Fibroblast of skin of left biceps (primary cell): ENCODE measurements around the gene TWIST2.
A peak's percentile ranks its signal among the peaks of the same experiment; 100 is the strongest.

ENCODE experiments used
- DNase-seq, 2 experiments: peaks; one replicate each; pipeline ENCODE4 v3.0.0-alpha.2; 2013; ENCODE audit warnings: low read depth in 2 of 2

The TWIST2 gene

DNA sequence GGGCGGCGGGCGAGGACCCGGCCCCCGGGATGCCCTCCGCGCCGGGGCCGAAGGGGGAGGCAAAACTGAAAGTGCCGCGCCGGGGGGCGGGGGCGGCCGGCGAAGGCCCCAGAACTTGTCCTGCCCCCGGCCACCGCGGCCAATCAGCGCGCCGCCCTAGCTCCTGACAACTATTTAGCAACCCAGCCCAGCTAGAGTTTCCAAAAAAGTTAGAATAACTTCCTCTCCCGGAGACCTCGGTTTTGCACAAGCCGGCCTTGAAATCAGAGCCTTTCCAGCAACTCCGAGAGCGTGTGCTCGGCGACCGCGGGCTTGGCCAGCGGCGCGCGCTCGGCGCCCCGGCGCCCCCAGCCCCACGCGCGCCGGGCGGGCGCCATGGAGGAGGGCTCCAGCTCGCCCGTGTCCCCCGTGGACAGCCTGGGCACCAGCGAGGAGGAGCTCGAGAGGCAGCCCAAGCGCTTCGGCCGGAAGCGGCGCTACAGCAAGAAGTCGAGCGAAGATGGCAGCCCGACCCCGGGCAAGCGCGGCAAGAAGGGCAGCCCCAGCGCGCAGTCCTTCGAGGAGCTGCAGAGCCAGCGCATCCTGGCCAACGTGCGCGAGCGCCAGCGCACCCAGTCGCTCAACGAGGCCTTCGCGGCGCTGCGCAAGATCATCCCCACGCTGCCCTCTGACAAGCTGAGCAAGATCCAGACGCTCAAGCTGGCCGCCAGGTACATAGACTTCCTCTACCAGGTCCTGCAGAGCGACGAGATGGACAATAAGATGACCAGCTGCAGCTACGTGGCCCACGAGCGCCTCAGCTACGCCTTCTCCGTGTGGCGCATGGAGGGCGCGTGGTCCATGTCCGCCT lies at the start of gene TWIST2:
TSS of gene TWIST2 (plus strand) at position 245 of the 850 bp plus-strand sequence. CDS start at position 376, 131 bp downstream.
- peak; percentile 94 to 95 for DNase-seq

DNA sequence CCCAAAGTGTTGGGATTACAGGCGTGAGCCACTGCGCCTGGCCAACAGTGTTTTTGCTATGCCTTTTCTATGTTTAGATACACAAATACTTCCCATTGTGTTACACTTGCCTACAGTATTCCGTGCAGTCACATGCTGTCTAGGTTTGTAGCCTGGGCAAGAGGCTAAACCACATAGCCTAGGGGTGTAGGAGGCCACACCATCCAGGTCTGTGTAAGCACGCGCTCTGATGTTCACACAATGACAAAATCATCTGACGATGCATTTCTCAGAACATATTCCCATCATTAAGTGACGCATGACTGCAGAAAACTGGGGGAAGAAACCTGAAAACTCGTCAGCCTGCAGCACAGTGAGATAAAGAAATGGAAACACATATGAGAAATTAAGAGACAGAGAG lies 46.1 kb upstream of the TWIST2 start:
- no peak for DNase-seq

DNA sequence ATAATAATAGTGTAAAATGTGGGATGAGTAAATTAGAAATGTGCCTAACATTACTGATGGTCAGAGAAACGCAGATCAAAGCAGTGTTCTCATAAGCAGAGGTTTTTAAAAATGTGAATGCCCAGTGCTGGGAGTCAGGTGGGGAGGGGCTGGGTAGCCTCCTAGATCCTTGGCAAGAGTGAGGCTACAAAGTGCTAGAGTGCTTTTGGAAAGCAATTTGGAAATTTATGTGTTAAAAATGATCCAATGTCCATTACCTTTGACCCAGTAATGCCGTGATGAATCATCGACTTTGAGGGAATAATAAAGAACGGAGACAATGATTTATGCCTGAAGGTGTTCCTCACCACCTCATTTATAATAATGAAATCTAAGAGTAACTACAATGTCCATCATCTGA lies 44.9 kb upstream of the TWIST2 start:
- DNase-seq, result no peak

GRCh38 chr2:238803996-238804870 lies 43.7 kb upstream of the TWIST2 start:
- no peak for DNase-seq

- no peak for DNase-seq
Measured at GRCh38 chr2:238808761-238809160, 39.1 kb upstream of the TWIST2 start.

DNA sequence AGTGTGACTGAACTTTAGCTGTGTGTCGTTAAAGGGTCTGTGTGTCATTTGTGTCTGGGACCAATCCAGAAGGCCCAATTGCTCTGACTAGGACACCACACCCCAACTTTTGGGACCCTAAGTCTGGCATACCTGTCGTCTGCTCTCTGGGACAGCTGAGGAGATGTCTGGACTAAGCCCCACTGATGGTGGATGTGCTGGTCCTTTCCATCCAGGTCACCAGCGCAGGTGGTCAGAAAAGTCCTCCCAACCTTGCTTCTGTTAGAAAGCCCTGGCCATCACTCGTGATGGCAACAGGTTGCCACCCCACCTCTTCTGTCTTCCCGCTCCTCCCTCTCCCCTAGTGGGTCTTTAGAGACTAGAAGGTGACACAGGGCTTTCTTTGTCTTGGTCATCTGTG lies 37.6 kb upstream of the TWIST2 start:
- DNase-seq, result no peak

GRCh38 chr2:238811293-238811692 lies 36.6 kb upstream of the TWIST2 start:
- DNase-seq, result no peak

- DNase-seq, result peak; percentile 68 to 70
Measured at GRCh38 chr2:238811759-238812158, 36.1 kb upstream of the TWIST2 start.

DNA sequence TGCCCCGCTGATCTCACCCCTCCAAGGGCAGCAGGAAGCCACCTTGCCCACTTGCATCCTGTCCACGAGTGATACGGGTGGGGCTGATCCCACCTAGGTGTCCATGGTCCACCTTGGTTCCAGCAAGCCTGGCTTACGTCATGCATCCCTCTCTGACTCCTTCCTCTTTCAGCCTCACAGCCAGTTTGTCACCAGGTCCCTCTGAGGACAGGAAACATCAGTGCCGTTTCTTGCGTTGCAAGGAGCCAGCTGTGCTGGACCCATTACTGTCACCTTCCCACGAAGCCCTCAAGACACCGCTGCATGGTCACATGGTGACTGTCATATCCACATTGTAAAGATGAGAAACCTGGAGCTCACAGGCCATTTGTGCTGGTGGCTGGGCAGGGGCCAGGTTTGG lies 34.8 kb upstream of the TWIST2 start:
- no peak for DNase-seq

GRCh38 chr2:238814815-238815214 lies 33.1 kb upstream of the TWIST2 start:
- DNase-seq, result no peak

DNA sequence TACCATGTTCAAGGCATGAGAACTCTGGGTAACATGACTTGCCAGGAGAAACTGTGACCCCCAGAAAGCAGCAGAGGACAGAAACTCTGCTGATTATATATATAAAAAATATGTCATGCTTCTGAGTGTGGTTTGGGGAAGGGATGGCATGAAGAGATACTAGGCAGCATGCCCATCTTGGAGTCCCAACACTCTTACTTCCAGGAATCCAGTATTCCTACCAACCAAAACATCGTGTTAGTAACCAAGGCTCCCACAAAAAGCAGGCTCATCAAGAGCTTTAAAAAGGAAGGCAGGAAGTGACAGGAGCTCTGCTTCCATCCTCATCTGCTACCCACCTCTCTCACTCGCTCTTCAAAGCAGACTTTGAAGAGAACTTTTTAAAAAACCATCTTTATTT lies 31.6 kb upstream of the TWIST2 start:
- DNase-seq, result no peak

DNA sequence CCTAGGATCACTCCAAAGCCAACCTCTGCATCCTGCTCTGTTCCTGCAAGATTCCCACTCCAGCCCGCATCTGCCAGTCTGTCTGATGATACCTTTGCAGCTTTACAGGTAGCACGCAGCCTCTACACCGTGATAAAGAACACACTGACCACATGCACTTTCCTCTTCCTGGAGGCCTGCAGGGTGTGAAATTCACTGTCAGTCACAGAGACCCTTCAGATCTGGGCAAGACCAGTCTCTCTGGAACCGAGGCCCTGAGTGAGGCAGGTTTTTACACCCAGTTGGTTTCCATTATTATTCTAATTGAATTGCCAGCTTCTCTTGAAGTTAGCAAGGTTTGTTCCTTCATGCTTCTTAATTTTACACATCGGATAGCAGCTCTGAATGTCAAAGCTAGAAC lies 30.5 kb upstream of the TWIST2 start:
- no peak for DNase-seq

DNA sequence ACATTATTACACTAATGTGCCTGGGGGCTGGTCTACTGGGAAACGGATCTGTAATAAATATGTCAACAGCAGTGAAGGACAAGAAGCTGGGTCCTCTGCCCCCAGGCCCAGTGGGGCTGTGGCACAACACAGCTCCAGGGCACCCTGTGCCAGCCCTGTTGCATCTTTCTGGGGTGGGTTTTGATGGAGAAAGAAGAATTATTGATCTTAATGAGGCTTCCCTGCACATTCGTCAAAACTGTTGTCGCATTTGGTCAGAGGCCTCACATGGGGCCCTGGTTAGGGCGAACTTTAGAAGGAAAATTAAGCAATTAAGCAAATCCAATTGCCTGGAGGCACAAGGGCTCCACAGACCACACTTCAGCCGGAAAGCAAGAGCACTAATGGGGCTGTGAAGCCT lies 30.0 kb upstream of the TWIST2 start:
- no peak for DNase-seq

DNA sequence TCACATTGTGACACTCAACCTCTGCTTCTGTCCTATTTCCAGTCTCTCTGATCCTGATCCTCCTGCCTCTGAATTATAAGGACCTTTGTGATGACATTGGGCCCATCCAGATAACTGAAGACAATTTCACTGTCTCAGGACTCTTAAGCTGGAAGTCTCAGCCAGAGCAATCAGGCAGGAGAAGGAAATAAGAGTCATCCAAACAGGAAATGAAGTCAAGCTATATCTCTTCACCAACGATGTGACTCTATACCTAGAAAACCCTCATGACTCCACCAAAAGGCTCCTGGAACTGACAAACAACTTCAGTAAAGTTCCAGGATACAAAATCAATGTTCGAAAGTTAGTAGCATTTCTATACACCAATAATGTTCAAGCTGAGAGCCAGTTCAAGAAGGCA lies 29.3 kb upstream of the TWIST2 start:
- DNase-seq, result no peak

GRCh38 chr2:238820197-238820596 lies 27.7 kb upstream of the TWIST2 start:
- no peak for DNase-seq

DNA sequence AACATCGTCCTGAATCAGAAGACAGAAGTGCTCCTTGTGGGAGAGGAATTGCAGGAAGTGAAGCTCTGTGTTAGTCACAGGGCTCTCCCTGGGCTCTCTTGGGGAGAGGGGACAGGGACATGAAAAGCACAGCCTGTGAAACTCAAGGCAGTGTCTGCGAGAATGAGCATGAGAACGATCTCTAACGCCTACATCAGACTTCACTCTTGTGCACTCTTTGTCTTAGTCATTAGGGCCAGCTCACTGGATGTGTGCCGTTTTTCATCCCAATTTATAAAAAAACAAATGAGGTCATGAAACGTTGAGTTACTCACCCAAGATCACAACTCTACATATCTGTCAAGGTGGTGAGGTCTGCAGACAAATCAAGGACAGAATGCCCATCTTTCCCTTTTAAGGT lies 27.0 kb upstream of the TWIST2 start:
- DNase-seq, result no peak

DNA sequence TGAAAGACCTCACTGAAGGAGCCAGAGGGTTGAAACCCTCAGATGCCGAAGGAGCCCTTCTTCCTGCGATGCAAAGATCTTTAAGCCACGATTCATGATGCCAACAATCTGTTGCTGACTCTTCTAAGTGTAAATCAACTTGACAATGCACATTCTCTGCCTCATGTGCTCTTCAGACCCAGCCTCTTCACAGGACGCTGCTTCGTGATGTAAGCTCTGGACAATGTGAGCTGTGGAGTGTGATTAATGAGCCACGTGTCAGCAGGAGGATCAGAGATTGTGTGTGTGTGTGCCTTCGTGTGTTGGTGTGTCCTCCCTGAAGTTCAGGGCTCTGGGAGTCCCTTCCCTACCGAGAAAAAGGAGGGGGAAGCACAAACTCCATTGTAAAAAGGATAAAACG lies 26.5 kb upstream of the TWIST2 start:
- peak; percentile 82 to 87 for DNase-seq

DNA sequence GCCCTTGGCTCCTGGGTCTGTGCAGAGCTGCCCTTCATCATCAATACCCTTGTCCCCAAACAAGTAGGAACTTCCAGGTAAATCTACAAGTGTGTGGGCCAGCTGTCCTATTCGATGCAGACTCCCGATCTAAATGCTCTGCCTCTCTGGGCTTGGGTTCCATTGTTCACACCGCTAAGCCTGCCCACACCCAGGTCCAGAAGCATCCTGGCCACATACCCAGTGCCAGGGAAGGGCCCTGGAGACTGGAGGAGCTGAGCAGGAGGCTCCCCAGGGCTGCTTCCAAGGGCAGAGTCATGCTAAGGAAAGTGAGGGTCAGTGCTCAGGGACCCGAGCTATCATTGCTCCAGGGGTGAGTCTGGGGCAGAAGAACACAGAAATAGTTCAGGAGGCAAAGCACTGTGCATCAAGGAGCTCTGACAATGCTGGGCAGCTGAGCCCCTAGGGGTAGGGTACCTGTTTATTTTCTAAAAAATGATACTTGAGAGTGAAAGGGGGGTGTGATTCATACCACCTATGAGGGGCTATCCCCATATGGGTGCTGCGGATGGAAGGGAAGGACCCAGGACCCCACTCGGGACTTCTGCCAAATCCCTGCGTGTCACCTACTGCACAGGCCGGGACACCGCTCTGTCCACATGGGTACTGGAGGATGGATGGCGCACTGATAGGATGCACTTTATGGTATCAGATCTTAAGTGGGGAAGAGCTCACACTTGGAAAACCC lies 25.8 kb upstream of the TWIST2 start:
- DNase-seq, result no peak

GRCh38 chr2:238822955-238823354 lies 24.9 kb upstream of the TWIST2 start:
- no peak for DNase-seq

GRCh38 chr2:238831177-238831576 lies 16.7 kb upstream of the TWIST2 start:
- no peak for DNase-seq

DNA sequence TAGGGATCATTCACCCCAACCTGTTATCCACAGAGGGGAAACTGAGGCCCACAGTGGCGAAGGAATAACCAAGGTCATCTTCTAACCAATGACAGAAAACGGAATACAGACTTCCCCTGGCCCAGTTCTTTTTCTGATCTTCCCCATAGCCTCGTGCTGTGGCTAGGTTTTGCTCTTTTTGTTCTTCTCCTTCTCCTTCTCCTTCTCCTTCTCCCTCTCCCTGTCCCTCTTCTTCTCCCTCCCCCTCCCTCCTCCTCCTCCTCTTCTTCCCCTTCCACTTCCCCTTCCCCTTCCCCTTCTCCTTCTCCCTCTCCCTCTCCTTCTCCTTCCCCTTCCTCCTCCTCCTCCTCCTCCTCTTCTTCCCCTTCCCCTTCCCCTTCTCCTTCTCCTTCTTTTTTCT lies 12.9 kb upstream of the TWIST2 start:
- no peak for DNase-seq

DNA sequence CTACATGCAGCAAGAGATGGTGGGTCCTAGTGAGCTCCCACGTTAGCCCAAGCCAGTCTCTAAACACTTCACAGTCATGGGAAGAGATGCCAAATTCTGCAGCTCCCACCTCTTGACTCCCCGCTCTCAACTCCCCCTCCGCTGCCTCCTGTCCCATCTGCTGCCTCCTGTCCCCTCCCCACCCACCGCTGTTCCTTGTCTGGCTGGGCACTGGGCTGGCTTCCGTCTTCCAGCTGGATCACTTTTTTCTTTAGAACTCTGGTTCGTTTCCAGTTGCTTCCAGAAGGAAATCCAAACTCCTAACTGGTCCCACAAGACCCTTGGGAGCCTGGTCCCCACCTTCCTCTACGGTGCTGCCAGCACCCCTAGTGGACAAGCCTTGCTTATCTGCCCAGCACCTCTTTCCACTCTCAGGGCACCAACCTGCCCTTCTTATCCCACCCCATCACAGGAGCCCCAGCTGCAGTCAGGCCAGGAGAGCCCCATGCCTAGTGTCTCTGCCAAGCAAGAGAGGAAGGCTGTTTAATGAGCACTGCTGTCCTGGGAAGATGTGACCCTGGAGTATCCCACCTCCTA lies 12.1 kb upstream of the TWIST2 start:
- DNase-seq, result no peak
